ENCODE results near the gene GALNT10. TPM values are rescaled to one million over a fixed set of nuclear protein-coding genes. Genes with fewer than 3 reads are reported as not detected.

GALNT10 gene
- total RNA-seq, 1 donor from 2014 or later: 10.2 TPM

- no peaks in the 10 kb centered on the region for H3K36me3 ChIP-seq
- DNase-seq (ENCODE audit: low spot score): no peak
- TF ChIP-seq, protein P1, sequence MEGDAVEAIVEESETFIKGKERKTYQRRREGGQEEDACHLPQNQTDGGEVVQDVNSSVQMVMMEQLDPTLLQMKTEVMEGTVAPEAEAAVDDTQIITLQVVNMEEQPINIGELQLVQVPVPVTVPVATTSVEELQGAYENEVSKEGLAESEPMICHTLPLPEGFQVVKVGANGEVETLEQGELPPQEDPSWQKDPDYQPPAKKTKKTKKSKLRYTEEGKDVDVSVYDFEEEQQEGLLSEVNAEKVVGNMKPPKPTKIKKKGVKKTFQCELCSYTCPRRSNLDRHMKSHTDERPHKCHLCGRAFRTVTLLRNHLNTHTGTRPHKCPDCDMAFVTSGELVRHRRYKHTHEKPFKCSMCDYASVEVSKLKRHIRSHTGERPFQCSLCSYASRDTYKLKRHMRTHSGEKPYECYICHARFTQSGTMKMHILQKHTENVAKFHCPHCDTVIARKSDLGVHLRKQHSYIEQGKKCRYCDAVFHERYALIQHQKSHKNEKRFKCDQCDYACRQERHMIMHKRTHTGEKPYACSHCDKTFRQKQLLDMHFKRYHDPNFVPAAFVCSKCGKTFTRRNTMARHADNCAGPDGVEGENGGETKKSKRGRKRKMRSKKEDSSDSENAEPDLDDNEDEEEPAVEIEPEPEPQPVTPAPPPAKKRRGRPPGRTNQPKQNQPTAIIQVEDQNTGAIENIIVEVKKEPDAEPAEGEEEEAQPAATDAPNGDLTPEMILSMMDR (IDR thresholded peaks at IDR 0.05): no peak
- TF ChIP-seq EZH2phosphoT487 (IDR thresholded peaks at IDR 0.05): no peak
- no peak for TF ChIP-seq EZH2 (IDR thresholded peaks at IDR 0.05)
- no peak overlapping the region for H3K4me3 ChIP-seq
- no peaks in the 10 kb centered on the region for H3K27me3 ChIP-seq
- H3K9ac ChIP-seq: no peak overlapping the region
- H3K4me2 ChIP-seq: no peak overlapping the region
- no peaks in the 10 kb centered on the region for H3K79me2 ChIP-seq (ENCODE audit: low read depth)
- Mint-ChIP-seq H3K4me1 (no peaks in the 10 kb centered on the region), H3K4me3 (no peak overlapping the region), H3K27me3 (ENCODE audit: insufficient read depth, low read depth) (no peaks in the 10 kb centered on the region), H3K36me3 (peaks cover 28% of the 10 kb centered on the region), H3K27ac (no peak overlapping the region), H3K9me3 (no peaks in the 10 kb centered on the region)
- no peaks in the 10 kb centered on the region for H3K4me1 ChIP-seq
- H2AFZ ChIP-seq (replicated peaks): no peak overlapping the region
- no peaks in the 10 kb centered on the region for H3F3A ChIP-seq (ENCODE audit: low read depth)
- no peaks in the 10 kb centered on the region for H4K20me1 ChIP-seq (ENCODE audit: low read depth)
- H3K27ac ChIP-seq: no peak overlapping the region
- no peaks in the 10 kb centered on the region for H3K9me3 ChIP-seq (ENCODE audit: low read depth)
These were observed 224.6 kb downstream of the GALNT10 start for GRCh38 chr5:154415114-154415513.

- no peak overlapping the region for H3K4me3 ChIP-seq
- no peaks in the 10 kb centered on the region for H3K4me1 ChIP-seq
- H3K4me2 ChIP-seq: no peak overlapping the region
- H3K36me3 ChIP-seq: no peaks in the 10 kb centered on the region
- no peaks in the 10 kb centered on the region for H3K27me3 Mint-ChIP-seq (ENCODE audit: insufficient read depth, low read depth)
- no peak for DNase-seq (ENCODE audit: low spot score)
- H3K9ac ChIP-seq: no peak overlapping the region
- no peaks in the 10 kb centered on the region for H3K27me3 ChIP-seq
- no peak overlapping the region for H3K27ac ChIP-seq
- no peaks in the 10 kb centered on the region for H4K20me1 ChIP-seq (ENCODE audit: low read depth)
- no peak overlapping the region for H3K4me3 Mint-ChIP-seq
- TF ChIP-seq EZH2phosphoT487 (IDR thresholded peaks at IDR 0.05) (no peak), EZH2 (IDR thresholded peaks at IDR 0.05) (no peak)
- TF ChIP-seq, protein P1 (IDR thresholded peaks at IDR 0.05): no peak
- H3K27ac Mint-ChIP-seq: no peak overlapping the region
- peaks cover 18% of the 10 kb centered on the region for H3K36me3 Mint-ChIP-seq
- H3F3A ChIP-seq (ENCODE audit: low read depth): no peaks in the 10 kb centered on the region
- no peaks in the 10 kb centered on the region for H3K4me1 Mint-ChIP-seq
- peaks cover 5% of the 10 kb centered on the region for H3K9me3 Mint-ChIP-seq
- H3K79me2 ChIP-seq (ENCODE audit: low read depth): no peaks in the 10 kb centered on the region
- H3K9me3 ChIP-seq (ENCODE audit: low read depth): no peaks in the 10 kb centered on the region
- H2AFZ ChIP-seq (replicated peaks): no peak overlapping the region
These were observed 227.8 kb downstream of the GALNT10 start for GRCh38 chr5:154418344-154418820.

DNA sequence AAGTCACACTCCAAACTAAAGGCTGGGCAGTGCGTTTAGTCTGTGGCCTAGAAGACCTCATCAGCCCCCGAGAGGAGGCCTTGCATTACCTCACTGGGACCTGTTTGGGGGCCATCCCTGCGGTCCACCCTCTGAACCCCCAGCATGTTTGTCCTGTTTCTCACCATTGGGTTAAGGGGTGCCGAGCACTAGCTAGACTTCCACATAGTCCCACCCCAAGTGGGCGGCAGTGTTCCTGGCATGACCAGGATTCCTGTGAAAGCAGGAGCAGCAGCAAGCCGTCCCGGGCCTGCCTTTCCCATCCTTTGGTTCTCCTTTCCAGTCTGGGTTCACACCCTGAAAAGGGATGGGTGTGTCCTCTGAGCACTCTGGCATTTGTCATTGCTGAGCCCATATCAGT is 228.7 kb downstream of the GALNT10 start:
- Histone ChIP-seq H3K4me2 (no peak overlapping the region), H4K20me1 (ENCODE audit: low read depth) (no peaks in the 10 kb centered on the region), H3K4me3 (no peak overlapping the region), H3K36me3 (no peaks in the 10 kb centered on the region), H3F3A (ENCODE audit: low read depth) (no peaks in the 10 kb centered on the region), H3K27ac (no peak overlapping the region), H3K79me2 (ENCODE audit: low read depth) (no peaks in the 10 kb centered on the region), H3K9me3 (ENCODE audit: low read depth) (no peaks in the 10 kb centered on the region), H2AFZ (replicated peaks) (no peak overlapping the region), H3K27me3 (no peaks in the 10 kb centered on the region), H3K4me1 (no peaks in the 10 kb centered on the region), H3K9ac (no peak overlapping the region)
- Mint-ChIP-seq H3K9me3 (peaks cover 10% of the 10 kb centered on the region), H3K36me3 (peaks cover 16% of the 10 kb centered on the region), H3K27ac (no peak overlapping the region), H3K27me3 (ENCODE audit: insufficient read depth, low read depth) (no peaks in the 10 kb centered on the region), H3K4me3 (no peak overlapping the region), H3K4me1 (no peaks in the 10 kb centered on the region)
- TF ChIP-seq, protein P1 (IDR thresholded peaks at IDR 0.05): no peak
- TF ChIP-seq EZH2phosphoT487 (IDR thresholded peaks at IDR 0.05): no peak
- no peak for TF ChIP-seq EZH2 (IDR thresholded peaks at IDR 0.05)
- no peak for DNase-seq (ENCODE audit: low spot score)
